ENCODE results near the gene TNFRSF4. TPM values are rescaled to one million over a fixed set of nuclear protein-coding genes. Genes with fewer than 3 reads are reported as not detected.
A peak's percentile ranks its signal among the peaks of the same experiment; 100 is the strongest.

Gene TNFRSF4
- total and polyA plus RNA-seq, 9 of the 15 experiments (the other 6 are each of a cell fraction or from before 2014, with no cell fraction given) = 0.07 to 0.44 (median 0.19) TPM; not detected in 5

- peak; percentile 85 for TF ChIP-seq ELF4 (CRISPR knock-in tag; IDR thresholded peaks at IDR 0.05)
- peak; percentile 49; the same call in 1 of the 2 replicates for TF ChIP-seq BHLHE40 (IDR thresholded peaks at IDR 0.05; ENCODE audit: low read length)
- TF ChIP-seq FOXO4 (CRISPR knock-in tag; IDR thresholded peaks at IDR 0.05) = no peak
- no peak for TF ChIP-seq HSF4 (CRISPR knock-in tag; IDR thresholded peaks at IDR 0.05; ENCODE audit: borderline replicate concordance)
- TF ChIP-seq PML (IDR thresholded peaks at IDR 0.05; ENCODE audit: low read length) = peak; percentile 48
- no peak for TF ChIP-seq NFIX (CRISPR knock-in tag; IDR thresholded peaks at IDR 0.05; ENCODE audit: low read depth)
- peak; percentile 93 for TF ChIP-seq U2AF1 (optimal IDR thresholded peaks at IDR 0.05; ENCODE audit: low read depth, low read length)
- TF ChIP-seq POLR3A (IDR thresholded peaks at IDR 0.05; ENCODE audit: borderline replicate concordance, extremely low read depth, insufficient read depth, insufficient read length) = no peak
- peak; percentile 60; the same call in 1 of the 2 replicates for TF ChIP-seq XRCC5 (IDR thresholded peaks at IDR 0.05; ENCODE audit: low read depth, low read length)
- TF ChIP-seq ZNF699 (CRISPR knock-in tag; IDR thresholded peaks at IDR 0.05; ENCODE audit: insufficient replicate concordance) = peak; percentile 48
- peak; percentile 89 for TF ChIP-seq ZBTB9 (CRISPR knock-in tag; IDR thresholded peaks at IDR 0.05)
- TF ChIP-seq DMBX1 (CRISPR knock-in tag; IDR thresholded peaks at IDR 0.05; ENCODE audit: borderline replicate concordance) = peak; percentile 47; the same call in 1 of the 2 replicates
- TF ChIP-seq ZNF695 (CRISPR knock-in tag; IDR thresholded peaks at IDR 0.05) = no peak
- TF ChIP-seq HNRNPH1 (optimal IDR thresholded peaks at IDR 0.05; ENCODE audit: low read depth, low read length) = no peak
- TF ChIP-seq ZFP36 (IDR thresholded peaks at IDR 0.05; ENCODE audit: low read depth, low read length, partially characterized antibody) = no peak
- TF ChIP-seq LARP7 (IDR thresholded peaks at IDR 0.05) = no peak
- TF ChIP-seq GTF2F1 (IDR thresholded peaks at IDR 0.05; ENCODE audit: low read depth, low read length) = 0 out of 2 replicates have a peak, but pooled peaks have one; percentile 37
- peak; percentile 21; the same call in 1 of the 2 replicates for TF ChIP-seq ATF1 (CRISPR knock-in tag; IDR thresholded peaks at IDR 0.05)
- peak; percentile 92 for TF ChIP-seq ATF1 (tag; IDR thresholded peaks at IDR 0.05)
Observed at GRCh38 chr1:1231400-1232207, 17.7 kb upstream of the TNFRSF4 start, which contains the start of gene SDF4 (continued).

Data from K562 (cell line).